ENCODE data around the gene FLVCR1. TPM values are rescaled to one million over a fixed set of nuclear protein-coding genes. Genes with fewer than 3 reads are reported as not detected.
"Not testable (repeated sequence)": the region's sequence is repeated elsewhere in the genome, so short reads cannot be mapped to it uniquely, and the experiment has no call there.

FLVCR1 gene
- total RNA-seq, 1 donor from 2014 or later, result 8.9 TPM

- no peak for DNase-seq (ENCODE audit: low read depth, low spot score)
These were observed 2.9 kb downstream of the FLVCR1 start for GRCh38 chr1:212860713-212861581.

GRCh38 chr1:212862111-212862690 is 4.1 kb downstream of the FLVCR1 start:
- DNase-seq (ENCODE audit: low read depth, low spot score), result no peak

- DNase-seq (ENCODE audit: low read depth, low spot score), result not testable (repeated sequence)
These were observed 5.3 kb downstream of the FLVCR1 start for GRCh38 chr1:212863345-212863744.

- no peak for DNase-seq (ENCODE audit: low read depth, low spot score)
These were observed 6.1 kb downstream of the FLVCR1 start for GRCh38 chr1:212864201-212864600.

- no peak for DNase-seq (ENCODE audit: low read depth, low spot score)
These were observed 9.1 kb downstream of the FLVCR1 start for GRCh38 chr1:212867192-212867591.

- no peak for DNase-seq (ENCODE audit: low read depth, low spot score)
These were observed 13.9 kb downstream of the FLVCR1 start for GRCh38 chr1:212871976-212872375.

GRCh38 chr1:212873518-212873917 is 15.4 kb downstream of the FLVCR1 start:
- no peak for DNase-seq (ENCODE audit: low read depth, low spot score)

GRCh38 chr1:212878418-212878817 is 20.3 kb downstream of the FLVCR1 start:
- DNase-seq (ENCODE audit: low read depth, low spot score), result no peak

- no peak for DNase-seq (ENCODE audit: low read depth, low spot score)
These were observed 22.0 kb downstream of the FLVCR1 start for GRCh38 chr1:212879947-212880690.

GRCh38 chr1:212884592-212884991 is 26.5 kb downstream of the FLVCR1 start:
- no peak for DNase-seq (ENCODE audit: low read depth, low spot score)

- no peak for DNase-seq (ENCODE audit: low read depth, low spot score)
These were observed 34.0 kb downstream of the FLVCR1 start for GRCh38 chr1:212892108-212892507.

- DNase-seq (ENCODE audit: low read depth, low spot score), result no peak
These were observed 41.8 kb downstream of the FLVCR1 start for GRCh38 chr1:212899845-212900244.

GRCh38 chr1:212901290-212901689 is 43.2 kb downstream of the FLVCR1 start:
- DNase-seq (ENCODE audit: low read depth, low spot score), result no peak

GRCh38 chr1:212902054-212902453 is 44.0 kb downstream of the FLVCR1 start:
- no peak for DNase-seq (ENCODE audit: low read depth, low spot score)

- no peak for DNase-seq (ENCODE audit: low read depth, low spot score)
These were observed 45.6 kb downstream of the FLVCR1 start for GRCh38 chr1:212903664-212904063.

GRCh38 chr1:212908071-212908470 is 50.0 kb downstream of the FLVCR1 start:
- not testable (repeated sequence) for DNase-seq (ENCODE audit: low read depth, low spot score)

- DNase-seq (ENCODE audit: low read depth, low spot score), result no peak
These were observed 50.9 kb downstream of the FLVCR1 start for GRCh38 chr1:212908971-212909370.

- DNase-seq (ENCODE audit: low read depth, low spot score), result no peak
These were observed 51.6 kb downstream of the FLVCR1 start for GRCh38 chr1:212909652-212910063.

GRCh38 chr1:212910213-212910612 is 52.1 kb downstream of the FLVCR1 start:
- DNase-seq (ENCODE audit: low read depth, low spot score), result not testable (repeated sequence)

- DNase-seq (ENCODE audit: low read depth, low spot score), result not testable (repeated sequence)
These were observed 55.6 kb downstream of the FLVCR1 start for GRCh38 chr1:212913638-212914037.

GRCh38 chr1:212914110-212914509 is 56.0 kb downstream of the FLVCR1 start:
- DNase-seq (ENCODE audit: low read depth, low spot score), result not testable (repeated sequence)

GRCh38 chr1:212914789-212915188 is 56.7 kb downstream of the FLVCR1 start:
- no peak for DNase-seq (ENCODE audit: low read depth, low spot score)
